GM15510 (cell line): ENCODE results near the gene SUSD4.

Experiments
- POLR2A ChIP-seq: IDR thresholded peaks from 3 replicates; pipeline ENCODE4 v1.6.1; 2011; ENCODE audit warnings: borderline replicate concordance; ENCODE audit not compliant: insufficient read length; ENCODE audit errors: extremely low read depth

Gene SUSD4

DNA sequence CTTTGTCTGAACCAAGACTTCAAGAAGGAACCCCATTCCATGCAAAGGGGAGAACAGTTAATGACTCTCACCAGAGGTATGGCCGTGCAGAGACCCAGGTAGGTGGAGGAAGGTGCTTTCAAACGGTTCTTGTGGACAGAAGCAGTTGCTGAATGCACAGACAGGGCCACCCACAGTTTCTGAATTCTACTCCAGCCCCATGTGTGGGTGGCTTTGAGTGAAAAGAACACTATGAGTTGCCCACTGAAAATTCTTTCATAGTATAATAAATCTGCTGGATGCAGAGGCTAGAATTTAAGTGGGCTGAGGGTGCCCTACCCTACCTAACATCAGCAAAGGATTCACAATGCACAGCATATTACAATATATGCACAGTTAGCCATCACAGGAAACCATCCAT lies 22.0 kb upstream of the SUSD4 start:
- TF ChIP-seq POLR2A, result no peak

DNA sequence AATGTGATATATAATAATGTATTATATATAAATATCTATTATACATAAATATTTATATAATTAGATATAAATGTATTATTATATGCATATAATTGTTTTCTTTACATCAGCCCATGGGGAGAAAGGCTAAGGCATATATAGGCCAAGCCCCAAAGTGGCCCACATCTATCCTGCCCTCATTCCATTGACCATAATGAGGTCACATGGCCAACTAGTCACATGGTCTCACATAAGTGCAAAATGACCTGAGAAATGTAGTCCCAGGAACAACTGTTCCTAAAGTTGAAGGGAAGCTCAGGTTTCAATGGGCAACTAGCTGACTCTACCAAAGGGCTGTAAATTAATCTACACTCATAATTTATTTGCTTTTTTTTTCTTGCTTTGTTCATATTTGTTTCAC lies 14.8 kb upstream of the SUSD4 start:
- TF ChIP-seq POLR2A, result no peak

DNA sequence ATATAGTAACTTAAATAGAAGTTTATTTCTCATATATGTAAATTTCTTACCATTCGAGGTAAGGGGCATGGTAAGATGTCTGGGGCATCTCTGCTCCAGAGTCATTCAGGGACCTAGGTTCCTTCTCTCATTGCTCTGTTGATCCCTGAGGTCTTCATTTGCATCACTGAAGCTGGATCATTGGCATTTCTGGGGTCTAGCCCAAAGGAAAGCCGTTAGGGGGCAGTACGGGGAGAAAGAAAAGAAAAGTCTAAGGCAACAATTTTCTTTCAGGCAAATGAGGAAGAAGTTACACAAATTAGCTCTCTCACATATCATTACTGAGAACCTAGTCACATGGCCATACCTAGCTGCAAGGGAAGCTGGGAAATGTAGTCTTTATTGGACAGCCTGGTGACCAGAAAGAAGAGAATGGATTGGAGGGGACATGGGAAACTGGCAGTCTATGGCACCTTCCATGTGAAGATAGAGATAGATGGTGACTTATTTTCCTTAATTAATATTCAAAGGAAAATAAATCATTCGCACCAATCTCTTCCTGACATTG lies 10.2 kb upstream of the SUSD4 start:
- no peak for TF ChIP-seq POLR2A

DNA sequence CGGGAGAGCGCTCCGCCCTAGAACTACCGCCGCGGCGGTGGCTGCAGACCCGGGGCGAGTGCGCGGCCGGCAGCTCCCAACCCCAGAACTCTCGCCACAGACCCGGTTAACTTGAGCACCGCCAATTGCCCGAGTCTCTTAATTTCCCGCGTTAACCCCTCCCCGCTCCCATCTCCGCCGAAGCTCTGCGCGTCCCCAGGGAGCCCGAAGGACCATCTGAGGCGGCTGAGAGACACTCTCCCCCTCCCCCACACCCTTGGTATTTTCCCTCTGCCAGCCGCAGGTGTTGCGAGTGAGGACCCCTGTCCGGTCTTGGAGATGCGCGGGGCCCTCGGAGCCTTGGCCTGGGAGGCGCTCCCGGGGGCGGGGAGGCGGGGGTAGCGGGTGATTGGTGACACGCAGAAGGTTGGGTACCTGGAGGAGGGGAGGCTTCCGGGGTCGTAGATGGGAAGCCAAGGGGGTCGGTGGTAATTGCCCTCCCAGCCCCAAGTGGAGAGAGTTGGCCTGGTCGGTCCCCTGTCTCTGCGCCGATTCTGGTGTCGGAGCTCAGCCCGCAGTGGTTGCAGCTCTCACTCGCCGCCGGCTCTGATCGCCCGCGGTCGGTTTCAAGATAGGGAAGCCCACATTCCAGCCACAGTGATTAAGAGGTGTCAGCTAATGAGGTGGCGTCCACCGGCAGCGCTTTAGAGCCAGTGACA lies 858 bp upstream of the SUSD4 start:
- TF ChIP-seq POLR2A, result no peak

DNA sequence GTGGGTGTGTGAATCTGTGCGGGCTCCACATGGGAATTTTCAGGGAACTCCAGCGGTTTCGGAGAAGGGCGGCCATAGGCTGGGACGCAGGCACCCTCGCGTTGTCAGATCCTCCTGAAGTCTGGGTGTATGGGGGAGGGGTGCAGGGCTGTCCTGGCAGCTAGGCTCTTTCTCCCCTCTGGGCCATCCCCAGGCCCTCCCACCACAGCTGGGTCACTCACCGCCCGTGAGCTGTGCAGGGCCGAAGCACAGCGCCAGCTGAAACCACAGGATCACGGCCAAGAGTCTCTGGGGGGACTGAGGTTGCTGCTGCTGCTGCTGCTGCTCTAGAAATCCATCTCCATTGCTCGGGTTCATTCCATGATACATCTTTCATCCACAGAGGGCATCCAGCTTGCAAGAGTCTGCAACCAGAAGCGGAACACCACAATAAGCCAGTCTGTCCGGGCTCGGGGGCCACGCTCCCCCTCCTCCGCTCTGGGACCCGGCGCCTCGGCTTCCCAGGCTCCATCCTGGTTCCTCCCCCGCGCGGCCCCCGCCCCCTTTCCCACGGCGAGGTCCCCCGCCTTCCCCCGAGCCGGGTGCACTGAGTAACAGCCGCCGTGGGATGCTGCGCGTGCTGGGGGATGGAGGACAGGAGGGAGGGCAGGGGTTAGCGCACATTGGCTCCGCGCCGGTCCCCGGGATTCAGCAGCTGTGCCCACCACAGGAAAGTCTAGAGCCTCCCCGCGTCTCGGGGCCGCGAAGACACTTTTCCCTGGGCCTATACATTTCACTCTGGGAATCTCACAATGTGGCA lies 720 bp downstream of the SUSD4 start:
- no peak for TF ChIP-seq POLR2A

DNA sequence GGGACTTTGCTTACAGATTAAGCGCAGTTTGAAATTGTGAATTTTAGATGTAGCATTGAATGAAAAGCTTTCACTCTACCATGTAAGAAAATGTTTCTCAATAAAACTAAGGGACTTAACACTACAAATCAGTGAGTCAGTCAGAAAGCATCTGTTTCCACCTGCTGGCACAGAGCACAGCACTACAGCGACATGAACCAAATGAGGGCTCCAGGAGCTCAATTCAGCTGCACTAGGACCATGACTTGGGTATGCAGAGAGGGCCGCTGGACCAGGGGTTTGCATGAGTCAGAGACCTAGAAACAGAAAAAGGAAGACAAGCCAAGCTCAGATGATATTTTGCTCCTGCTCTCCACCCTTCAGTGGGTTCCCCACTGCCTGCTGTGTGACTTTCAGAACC lies 5.2 kb downstream of the SUSD4 start:
- no peak for TF ChIP-seq POLR2A

DNA sequence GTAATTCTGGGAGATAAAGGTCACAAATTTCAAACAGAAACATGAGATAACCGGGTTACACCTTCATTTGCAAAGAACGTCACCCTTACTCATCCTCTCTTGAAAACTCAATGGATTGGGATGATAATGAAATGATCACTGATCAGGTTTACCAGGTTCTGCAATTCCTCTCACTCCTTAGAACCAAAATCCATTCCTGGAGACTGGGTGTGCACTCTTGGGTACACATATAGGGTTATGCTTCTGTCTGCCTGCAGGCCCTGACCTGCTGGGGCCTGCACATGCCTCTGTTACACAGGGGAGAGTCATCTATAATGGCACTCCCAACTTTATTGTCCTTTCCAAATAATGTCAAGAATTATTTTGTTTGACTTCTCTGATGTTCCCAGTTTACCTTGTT lies 8.3 kb downstream of the SUSD4 start:
- TF ChIP-seq POLR2A, result no peak

DNA sequence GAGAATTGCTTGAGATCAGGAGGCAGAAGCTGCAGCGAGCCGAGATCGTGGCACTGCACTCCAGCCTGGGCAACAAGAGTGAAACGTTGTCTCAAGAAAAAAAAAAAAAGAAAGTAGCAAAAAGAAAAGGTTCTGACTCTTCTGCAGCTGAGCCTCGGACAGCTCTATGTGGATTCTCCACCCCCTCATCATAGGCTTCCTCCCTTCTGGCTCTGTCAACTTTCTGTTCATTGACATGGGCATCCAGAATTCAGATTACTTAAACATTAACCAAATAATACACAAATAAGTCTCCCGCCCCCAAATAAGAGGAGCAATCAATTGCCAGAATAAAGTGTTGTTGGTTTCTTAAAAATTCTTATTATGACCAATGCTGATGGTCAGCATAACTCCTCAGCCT lies 10.0 kb downstream of the SUSD4 start:
- no peak for TF ChIP-seq POLR2A

DNA sequence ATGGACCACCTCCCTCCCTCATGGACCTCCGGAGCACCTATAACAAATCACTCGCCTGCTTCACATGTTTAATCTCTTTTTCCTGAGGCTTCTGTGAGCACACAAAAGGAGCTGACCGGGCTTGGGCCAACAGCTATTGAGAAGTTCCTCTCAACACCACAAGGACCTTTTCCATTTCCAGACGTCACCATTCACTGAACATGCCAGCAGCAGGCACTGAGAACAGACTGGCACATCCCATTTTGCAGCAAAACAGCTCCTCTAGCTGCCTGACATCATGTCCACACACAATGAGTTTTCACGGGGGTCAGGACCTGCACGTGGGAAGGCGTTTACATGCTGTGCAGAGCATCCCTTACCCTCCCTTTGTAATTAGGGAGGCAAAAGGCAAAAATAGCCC lies 11.0 kb downstream of the SUSD4 start:
- TF ChIP-seq POLR2A, result no peak

DNA sequence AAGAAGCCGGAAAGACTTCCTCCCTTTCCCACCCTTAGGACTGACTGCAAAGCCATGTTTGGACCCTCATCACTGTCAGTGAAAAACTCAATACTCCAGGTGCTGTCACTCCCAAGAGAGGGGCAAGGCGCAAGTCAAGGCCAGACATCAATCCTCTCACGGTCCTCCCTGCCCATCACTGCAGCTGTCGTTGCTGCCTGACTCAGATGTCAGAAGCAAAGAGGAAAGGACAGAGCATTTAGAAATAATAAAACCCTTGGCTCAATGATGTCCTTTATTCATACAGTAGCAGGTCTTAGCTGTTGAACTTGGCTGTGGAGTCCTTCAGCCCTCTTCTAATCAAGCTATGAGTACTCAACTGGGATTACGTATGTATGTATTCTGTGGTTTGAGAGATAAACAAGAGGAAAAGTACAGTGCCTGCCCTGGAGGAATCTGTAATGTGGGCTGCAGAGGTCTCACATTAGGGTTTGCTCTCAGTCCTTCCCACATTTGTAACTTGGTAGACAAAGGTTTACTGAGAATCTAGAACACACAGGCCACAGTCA lies 13.5 kb downstream of the SUSD4 start:
- no peak for TF ChIP-seq POLR2A

DNA sequence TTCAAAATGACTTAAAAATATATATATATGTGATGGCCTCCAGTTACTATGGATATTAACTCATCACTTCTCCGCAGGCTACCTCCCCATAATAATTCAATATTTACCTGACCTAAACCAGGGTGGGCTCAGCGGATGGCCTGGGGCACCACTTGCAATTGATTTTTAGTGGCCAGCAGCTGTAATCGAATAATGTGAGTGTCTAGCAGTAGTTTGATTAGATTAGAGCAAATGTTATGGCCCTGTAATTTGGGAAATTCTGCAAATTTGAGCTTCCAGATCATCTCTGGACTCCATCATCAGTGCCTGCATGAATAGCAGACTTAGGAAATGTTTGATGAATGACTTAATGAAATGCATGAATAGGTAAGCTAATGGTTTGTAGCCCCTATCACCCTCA lies 14.7 kb downstream of the SUSD4 start:
- no peak for TF ChIP-seq POLR2A

DNA sequence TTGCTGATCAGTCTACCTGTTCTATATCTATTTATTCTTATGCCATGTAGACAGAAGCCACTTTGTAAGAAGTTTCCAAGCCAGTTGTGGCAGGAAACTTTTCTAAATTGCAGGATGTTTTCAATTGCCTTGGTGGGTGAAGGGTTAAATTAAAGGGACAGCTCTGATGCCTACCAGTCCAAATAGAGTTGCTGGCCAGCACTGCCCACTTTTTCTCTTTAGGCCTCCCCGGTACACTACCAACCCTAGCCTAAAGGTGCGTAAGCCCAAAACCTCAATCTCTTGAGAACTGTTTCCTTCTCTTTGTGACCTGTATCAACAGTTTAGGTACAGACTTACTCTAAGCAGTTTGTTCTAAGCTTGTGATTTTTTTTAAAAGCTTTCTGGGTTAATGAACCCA lies 15.5 kb downstream of the SUSD4 start:
- TF ChIP-seq POLR2A, result no peak

DNA sequence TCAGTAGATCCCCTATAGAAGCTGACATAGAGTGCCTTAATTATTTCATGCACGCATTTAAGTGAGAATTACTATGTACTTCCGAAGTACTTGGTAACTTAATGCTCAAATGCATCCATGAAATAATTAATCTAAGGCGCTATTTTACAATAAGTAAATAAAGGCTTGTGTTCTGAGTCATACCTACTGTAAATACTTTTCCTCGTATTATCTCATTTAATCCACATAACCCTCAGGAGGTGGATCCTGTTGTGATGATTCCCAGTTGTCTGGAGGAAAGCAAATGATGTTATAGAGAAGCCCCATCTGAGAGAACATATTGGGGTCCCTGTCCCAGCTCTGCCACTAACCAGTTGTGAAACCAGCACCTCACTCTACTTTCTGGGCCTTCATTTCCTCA lies 16.4 kb downstream of the SUSD4 start:
- no peak for TF ChIP-seq POLR2A

DNA sequence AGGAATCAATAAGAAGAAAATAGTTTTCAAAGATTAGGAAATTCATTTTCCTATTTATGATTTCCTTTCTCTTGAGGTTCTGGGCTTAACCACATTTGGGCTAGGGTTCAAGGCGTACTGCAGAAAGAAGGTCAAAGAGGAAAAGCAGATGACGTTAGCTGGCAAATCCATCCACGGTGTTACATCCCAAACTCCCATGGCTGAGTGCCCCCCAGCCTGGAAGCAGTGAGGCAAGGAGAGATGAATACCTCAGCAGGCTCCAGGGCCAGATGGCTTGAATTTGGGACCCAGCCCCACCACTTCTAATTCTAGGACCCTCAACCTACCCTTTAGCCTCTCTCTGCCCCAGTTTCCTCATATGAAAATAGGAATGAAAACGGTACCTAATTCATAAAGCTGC lies 17.7 kb downstream of the SUSD4 start:
- TF ChIP-seq POLR2A, result no peak

DNA sequence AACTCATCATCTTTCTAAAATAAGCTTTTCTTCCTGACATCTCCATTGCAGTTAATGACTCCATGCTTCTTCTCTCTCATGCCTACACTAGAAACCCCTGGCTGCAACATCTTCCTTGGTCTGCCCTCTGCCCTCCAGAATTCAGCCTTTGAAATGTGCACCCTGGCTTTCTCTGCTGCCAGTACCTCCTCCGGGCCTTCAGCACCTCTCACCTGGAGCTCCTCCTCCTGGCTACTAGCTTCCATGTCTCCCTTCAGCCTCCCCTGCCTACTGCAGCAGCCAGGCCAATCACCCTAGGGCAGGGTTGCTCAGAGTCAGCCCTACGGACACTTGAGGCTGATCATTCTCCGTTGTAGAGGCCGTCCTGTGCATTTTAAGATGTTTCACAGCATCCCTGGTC lies 18.3 kb downstream of the SUSD4 start:
- no peak for TF ChIP-seq POLR2A

DNA sequence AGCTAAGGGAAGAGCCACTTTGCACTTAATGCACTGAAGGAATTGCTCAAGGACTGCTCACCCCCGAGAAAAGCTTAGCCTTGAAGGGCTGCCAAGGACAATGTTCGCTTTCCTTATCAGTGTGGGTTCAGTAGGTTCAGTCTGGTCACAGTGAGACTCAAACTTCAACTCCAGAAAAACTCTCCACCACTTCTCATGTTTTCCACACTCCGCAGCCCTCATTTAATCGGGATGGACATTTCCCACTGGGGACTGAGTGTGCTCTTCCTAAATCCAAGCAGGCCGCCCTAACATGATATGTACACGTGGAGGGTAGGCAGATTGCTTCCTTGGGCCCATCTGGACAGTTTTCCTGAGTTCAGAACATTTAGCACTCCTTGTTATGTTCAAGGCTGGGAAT lies 19.5 kb downstream of the SUSD4 start:
- no peak for TF ChIP-seq POLR2A
